GM13976 (cell line): ENCODE data around the gene WDFY1.

Experiments
- DNase-seq: peaks from one replicate; pipeline ENCODE4 v3.0.0; 2012; ENCODE audit warnings: low spot score
- CTCF ChIP-seq: IDR thresholded peaks from 2 replicates; pipeline ENCODE4 v1.5.1; 2012; ENCODE audit warnings: borderline replicate concordance, mild to moderate bottlenecking; ENCODE audit not compliant: insufficient read depth; ENCODE audit errors: extremely low read depth, missing control alignments, control extremely low read depth
- in situ Hi-C: fragments of 300-500 bp; cut with MboI; formaldehyde crosslinking; loops from one replicate; pipeline ENCODE4 v1.12.0; 2022; ENCODE audit warnings: low sequenced_read_pairs, mixed read lengths, inconsistent platforms; ENCODE audit not compliant: unreplicated experiment

The WDFY1 gene

DNA sequence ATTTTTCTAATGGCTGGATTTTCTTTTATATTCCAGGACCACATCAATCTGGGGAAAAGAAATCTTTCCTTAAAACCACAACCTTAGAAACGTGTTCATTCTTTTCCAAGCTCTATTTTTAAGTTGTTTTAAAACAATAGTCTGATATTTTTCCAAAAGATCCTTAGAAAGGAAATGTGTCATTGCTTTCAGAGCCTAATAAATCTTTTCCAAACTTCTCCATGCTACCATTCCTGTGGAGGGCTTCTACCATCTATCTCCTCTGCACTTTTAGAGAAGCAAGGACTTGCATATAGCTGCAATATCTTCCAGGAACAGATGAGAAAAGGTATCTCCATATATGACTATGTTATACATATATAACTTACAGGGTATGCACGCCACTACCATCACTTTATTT lies 21.2 kb downstream of the WDFY1 start:
- TF ChIP-seq CTCF, result no peak
- in situ Hi-C loops, result no loop called here
- DNase-seq, result no peak

DNA sequence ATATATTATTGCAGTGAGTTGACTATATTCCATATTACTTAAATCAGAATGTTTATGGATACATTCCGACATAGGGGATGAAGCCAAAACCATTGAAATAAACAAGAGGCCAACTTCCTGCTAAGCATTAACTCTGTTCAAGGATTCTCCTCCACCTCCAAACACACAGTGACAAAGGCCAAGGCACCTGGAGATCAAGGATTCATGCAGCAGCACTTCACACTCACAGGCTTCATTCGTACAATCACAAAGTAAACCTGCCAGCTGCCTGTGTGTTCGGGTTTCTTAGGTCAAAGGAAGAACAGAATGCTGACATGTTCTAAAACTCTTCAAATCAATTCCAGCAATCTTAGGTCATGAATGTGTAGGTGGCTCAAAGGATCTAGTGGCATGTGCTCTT lies 22.8 kb downstream of the WDFY1 start:
- no peak for DNase-seq
- no peak for TF ChIP-seq CTCF
- in situ Hi-C loops, result no loop called here

GRCh38 chr2:223921204-223921603 lies 23.9 kb downstream of the WDFY1 start:
- in situ Hi-C loops, result no loop called here
- DNase-seq, result no peak
- TF ChIP-seq CTCF, result no peak

- TF ChIP-seq CTCF, result no peak
- peak; percentile 17 for DNase-seq
- in situ Hi-C loops, result no loop called here
These were observed 25.0 kb downstream of the WDFY1 start for GRCh38 chr2:223920109-223920508.

DNA sequence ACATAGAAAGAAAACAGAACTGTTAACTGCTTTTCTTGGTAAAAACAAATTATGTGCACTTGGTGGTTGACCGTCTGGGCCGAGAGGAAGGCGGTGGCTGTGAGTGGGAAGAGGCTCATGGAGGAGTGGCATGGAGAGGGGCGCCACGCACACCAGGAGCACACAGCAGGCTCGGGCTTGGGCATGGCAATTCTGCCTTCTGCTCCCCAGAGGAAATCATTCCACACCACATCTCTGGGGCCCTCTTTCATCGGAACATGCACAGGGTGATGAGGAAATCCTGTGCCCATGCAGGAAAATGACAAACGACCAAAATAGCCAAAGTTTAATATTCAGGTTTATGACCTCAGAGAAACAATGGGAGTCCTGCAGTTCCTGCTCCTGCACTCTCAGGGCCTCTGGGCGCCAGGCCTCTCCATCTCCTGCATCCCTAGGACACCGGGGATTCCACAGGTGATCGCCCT lies 26.4 kb downstream of the WDFY1 start:
- TF ChIP-seq CTCF, result no peak
- in situ Hi-C loops, result no loop called here
- no peak for DNase-seq

- DNase-seq, result no peak
- in situ Hi-C loops, result no loop called here
- no peak for TF ChIP-seq CTCF
These were observed 28.8 kb downstream of the WDFY1 start for GRCh38 chr2:223916181-223916920.
